ENCODE data around the gene NEURL1.

DNA sequence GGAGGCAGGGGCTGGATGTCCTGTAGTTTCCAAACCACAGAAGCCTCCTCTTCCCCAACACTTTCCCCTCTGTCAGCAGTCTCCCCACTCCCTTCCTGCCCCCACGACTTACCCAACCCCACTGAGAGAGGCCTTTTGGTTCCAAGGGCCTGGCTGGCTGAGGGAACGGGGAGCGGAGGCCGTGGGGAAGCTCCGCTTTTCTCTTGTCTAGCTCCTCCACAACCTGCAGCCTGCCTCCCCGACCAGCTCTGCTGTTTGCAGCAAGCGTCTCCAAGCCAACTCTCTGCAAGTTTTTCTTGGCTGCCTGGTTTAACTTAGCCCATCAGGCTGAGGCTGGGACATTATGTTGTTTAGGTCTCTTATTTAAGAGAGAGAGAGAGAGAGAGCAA lies 126.8 kb downstream of the NEURL1 start:
- TF ChIP-seq, protein P1, sequence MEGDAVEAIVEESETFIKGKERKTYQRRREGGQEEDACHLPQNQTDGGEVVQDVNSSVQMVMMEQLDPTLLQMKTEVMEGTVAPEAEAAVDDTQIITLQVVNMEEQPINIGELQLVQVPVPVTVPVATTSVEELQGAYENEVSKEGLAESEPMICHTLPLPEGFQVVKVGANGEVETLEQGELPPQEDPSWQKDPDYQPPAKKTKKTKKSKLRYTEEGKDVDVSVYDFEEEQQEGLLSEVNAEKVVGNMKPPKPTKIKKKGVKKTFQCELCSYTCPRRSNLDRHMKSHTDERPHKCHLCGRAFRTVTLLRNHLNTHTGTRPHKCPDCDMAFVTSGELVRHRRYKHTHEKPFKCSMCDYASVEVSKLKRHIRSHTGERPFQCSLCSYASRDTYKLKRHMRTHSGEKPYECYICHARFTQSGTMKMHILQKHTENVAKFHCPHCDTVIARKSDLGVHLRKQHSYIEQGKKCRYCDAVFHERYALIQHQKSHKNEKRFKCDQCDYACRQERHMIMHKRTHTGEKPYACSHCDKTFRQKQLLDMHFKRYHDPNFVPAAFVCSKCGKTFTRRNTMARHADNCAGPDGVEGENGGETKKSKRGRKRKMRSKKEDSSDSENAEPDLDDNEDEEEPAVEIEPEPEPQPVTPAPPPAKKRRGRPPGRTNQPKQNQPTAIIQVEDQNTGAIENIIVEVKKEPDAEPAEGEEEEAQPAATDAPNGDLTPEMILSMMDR (IDR thresholded peaks at IDR 0.05) = no peak
- no peak for TF ChIP-seq POLR2A (IDR thresholded peaks at IDR 0.05)
